CD4-positive, alpha-beta T cell treated with Interleukin-4 for 1 hour (primary cell): ENCODE data around the gene HOMER2.
"Not testable (repeated sequence)": the region's sequence is repeated elsewhere in the genome, so short reads cannot be mapped to it uniquely, and the experiment has no call there.

Experiments used
- DNase-seq, 2 donors: peaks; one replicate each; pipeline ENCODE4 v3.0.0-alpha.2; 2020 to 2022

Gene HOMER2

DNA sequence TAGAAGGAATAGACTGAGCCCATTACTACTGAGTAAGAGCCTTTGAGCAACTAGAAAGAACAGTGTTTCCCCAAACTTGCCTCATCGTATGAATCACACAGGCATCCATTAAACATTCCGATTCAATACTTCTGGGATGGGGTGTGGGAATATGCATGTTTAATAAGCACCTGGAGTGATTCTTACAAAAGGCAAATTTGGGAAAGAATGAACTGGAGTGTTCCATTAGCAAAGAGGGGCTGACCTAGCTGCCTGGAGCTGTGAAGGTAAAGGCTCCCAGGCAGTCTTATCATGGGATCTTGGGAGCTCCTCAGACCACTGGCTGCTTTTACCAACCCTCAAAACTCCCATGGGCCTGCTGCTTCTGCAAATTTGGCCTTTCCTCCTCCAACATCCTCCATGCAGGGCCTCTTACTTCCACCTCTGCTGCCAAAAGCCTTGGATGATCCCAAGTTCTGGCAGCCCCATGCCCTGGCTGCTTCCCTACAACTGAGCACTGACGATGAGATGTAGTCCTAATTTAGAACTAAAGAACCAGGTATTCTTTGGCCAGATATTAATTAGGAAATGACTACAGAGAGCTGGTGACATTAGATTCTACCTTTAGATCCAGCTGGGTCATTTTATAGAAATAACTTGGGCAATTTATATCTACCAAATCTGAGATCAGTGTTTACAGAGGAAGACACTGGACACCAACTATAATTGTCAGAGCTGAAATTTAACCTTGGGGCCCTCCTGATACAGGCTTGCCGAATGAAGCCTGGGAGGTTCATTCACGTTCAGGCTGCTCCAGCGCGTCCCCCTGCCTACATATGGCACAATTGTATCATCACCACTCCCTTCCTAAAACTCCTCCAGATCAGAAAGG is 11.2 kb upstream of the HOMER2 start:
- no peak for DNase-seq

DNA sequence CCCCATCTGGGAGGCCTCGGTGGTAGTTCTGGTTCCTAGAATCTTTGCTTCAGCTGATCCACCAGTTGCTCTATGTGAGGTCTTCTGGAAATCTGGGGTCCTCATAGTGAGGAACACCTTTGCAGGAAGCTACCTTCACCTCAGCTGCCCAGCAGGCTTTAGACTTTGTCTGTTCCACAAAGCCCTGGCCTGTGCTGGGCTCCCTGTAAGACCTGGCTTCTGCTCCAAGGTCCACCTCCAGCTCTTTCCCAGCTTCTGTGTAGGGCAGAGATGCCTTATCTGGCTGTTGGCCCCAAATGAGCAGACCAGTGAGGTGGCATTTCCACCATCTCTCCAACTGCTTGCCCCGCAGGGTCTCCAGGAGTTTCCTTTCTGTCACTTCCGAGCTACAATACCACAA is 8.2 kb upstream of the HOMER2 start:
- no peak for DNase-seq

DNA sequence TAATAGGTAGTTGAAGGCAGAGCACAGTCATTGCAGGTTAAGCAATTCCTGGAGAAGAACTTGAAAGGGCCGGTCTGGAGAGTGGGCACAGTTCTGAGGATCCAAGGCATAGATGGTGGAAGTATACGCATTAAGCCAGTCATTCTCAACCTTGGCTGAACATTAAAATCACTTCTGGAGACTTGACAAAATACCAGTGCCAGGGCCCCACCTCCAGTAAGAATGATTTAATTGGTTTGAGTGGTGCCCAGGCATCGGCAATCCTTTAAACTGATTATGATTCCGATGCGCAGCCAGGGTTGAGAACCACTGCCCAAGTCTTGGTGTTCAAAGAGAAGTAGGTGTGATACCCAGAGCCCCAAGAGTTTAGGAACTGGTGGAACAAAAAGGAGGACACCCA is 6.9 kb upstream of the HOMER2 start:
- DNase-seq, result no peak

DNA sequence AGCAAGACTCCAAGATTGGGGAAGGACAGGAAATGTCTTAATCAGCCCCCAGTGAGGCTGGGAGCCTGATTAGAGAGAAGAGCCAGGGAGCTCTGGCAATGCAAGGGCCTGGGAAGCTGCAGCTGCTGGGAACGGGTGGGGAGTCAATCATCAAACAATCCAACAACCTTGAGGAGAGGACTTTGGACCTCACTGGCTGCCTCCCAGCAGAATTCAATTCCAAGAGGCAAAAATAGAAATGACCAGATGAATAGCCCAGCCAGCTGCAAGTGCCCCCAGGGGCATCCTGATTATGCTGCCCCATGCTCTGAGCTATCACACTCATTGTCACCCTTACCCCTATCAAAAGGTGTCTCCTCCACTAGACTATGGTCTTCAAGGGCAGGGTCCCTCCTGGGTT is 6.1 kb upstream of the HOMER2 start:
- DNase-seq, result no peak

- DNase-seq, result no peak
Measured at GRCh38 chr15:82951472-82952157, 905 bp downstream of the HOMER2 start.

- DNase-seq, result no peak
Measured at GRCh38 chr15:82950746-82951370, 1.7 kb downstream of the HOMER2 start.

GRCh38 chr15:82950295-82950694 is 2.2 kb downstream of the HOMER2 start:
- no peak for DNase-seq

GRCh38 chr15:82946155-82946701 is 6.3 kb downstream of the HOMER2 start:
- no peak for DNase-seq

- no peak for DNase-seq
Measured at GRCh38 chr15:82945326-82945725, 7.2 kb downstream of the HOMER2 start.

DNA sequence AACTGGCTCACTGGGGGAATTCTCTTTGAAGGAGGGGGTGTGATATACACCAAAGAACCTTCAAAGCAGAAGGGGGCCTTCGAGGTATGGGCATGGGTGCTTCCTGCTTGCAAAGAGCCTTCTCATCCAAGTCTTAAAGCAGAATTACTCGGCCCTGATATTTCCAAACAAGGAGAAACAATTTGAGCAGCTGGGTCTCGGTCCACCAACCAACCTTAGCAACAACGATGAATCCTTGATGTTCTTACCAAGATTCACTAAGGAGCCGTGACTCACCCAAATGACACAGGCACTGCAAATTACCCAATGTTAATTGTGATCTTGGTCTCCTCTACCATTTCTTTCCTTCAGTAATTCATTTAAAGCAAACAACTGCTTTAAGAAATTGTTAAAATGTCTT is 7.7 kb downstream of the HOMER2 start:
- DNase-seq, result peak in 1 of 2 donors; percentile 17

DNA sequence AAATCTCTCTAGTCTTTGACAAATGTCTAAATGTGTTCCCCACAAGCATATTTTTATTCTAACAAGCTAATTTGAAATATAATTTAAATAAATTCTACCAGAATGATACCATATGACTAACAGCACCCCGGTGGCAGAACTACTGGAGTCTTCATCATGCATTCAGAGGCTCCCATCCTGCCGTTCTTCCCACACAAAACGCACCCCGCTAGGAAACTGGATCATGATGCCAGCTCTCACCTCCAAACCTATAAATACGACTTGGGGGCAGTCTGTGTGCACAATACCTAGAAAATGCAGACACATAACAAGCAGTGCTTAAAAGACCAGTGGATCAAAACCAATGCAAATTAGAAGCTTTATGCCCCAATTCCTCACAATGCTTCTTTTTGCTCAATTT is 8.5 kb downstream of the HOMER2 start:
- DNase-seq, result no peak

- no peak for DNase-seq
Measured at GRCh38 chr15:82943176-82943575, 9.3 kb downstream of the HOMER2 start.

- DNase-seq, result no peak
Measured at GRCh38 chr15:82942691-82943090, 9.8 kb downstream of the HOMER2 start.

- not testable (repeated sequence) for DNase-seq
Measured at GRCh38 chr15:82939678-82940077, 12.8 kb downstream of the HOMER2 start.

DNA sequence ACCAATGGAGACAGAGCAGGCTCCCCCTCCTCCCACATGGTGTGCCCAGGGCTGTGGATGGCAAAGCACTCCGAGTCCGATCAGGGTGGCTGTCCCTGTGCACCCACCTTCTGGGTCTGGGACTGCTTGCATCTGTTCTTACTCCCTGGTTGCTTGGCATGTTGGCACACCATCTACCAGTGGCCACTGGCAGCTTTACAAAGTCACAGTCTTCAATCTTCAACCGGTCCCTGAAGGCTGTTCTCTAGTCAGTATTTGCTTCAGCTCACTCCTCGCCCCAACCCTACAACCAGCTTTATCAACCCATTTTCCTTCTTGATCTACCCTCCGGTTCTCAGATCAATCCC is 14.8 kb downstream of the HOMER2 start:
- DNase-seq, result no peak

DNA sequence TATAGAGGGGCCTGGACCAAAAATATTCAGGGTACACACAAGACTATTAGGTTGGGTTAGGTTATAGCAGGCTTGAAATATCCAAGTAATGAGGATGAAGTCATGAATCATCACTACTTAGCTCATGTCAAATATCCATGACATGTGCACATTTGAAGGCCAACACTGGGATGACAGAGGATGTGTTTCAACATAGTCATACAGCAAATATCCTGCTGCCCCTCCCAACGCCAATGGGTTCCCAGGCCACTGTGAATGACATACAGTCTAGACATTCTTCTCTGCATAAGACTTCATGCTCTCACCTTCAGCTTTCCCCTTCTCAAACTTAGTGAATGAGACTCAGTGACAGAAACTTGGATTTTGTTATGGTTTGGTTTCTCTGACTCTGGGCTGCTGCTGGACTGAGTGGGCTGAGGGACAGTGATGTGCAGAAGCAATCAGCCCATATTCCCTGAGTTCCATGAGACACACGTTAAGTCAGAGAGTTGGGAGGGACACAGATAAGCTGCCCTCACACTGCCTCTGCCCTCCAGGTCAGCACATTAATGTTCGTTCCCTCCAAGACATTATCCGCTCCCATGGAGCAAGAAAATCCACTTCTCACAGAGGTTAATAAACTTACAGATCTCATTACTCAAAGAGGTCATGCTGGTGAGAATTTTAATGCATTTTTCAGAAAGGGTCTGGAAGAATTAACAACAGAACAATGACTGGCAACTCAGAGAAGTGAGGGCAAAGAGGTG is 15.4 kb downstream of the HOMER2 start:
- no peak for DNase-seq

DNA sequence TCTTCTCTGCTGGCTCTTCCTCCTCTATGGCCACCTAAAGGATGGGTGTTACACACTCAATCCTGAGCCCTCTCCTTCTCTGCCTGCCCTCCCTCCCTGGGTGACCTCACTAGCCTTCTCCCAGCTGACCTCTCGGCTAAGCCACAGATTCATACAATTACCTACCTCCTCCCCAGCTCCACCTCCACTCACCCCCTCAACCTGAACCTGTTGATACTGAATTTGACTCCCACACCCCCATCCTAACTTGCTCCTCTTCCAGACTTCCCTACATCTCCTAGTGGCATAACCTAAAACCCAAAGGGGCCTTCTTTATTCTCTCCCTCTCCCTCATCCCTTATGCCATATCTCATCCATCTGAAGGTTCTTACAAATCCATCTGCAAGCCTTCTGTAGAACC is 17.1 kb downstream of the HOMER2 start:
- DNase-seq, result no peak

DNA sequence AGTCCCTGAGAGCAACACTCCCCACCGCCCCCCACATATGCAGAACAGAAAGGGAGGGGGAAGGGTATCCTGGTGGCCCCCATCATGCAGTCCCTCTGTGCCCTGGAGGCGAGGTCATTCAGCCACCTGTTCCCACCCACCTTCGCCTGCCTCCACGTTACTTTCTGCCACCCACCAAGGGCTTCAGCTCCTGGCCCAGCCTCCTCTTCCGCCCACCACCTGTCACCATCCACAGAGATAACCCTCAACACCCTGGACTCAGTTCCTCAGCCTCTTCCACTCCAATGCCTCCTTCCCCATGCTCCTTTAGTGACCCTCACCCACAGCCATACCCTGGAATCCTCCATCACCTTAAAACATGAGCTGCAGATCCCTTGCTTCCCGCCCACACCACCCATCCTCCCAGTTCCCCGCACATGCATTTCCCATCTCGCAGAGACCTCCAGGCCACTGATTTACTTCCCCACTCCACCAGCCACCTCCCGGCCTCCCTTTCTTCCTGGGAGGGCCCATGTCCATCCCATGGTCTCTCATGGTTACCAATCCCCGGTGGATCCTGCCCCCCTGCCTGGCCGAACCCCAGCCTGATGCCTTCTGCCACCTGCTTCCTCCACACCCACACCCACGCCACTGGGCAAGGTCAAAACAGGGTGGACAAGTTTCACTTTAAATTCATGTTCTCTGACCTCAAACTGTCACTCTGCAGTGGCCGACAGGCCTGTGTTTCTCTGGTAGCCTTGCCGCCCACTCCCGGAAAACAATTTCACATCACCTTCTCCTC is 18.2 kb downstream of the HOMER2 start:
- no peak for DNase-seq

- DNase-seq, result no peak
Measured at GRCh38 chr15:82933576-82933975, 18.9 kb downstream of the HOMER2 start.

DNA sequence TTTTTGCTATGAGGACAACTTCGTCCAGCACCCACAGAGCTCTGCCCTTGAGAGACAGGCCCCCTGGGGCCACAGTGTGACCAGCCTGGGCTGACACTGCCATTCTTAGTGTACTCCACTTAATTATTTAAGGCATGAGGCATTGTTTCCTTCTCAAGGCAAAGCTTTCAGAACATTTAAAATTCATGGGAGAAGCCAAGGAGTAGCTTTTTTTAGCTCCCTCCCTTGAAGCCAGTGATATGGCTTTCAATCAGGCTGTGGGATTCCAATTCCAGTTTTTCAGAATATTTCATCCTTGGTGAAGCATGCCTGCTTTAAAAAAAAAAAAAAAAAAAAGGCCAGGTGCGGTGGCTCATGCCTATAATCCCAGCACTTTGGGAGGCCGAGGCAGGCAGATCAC is 21.3 kb downstream of the HOMER2 start:
- DNase-seq, result no peak

DNA sequence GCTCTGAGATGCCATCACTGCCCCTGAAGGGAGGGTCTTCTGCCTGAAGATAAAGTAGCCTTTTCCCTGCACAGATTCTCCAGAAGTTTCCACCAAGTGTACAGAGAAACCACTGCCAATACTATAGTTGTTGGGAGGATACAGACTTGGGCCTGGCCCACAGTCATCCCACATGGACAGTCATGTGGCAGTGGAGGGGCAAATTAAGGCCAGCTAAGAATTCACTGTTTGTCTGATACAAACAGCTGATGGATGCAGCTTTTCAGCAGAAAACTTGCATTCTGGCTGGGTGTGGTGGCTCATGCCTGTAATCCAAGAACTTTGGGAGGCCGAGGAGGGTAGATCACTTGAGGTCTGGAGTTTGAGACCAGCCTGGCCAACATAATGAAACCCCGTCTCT is 22.1 kb downstream of the HOMER2 start:
- DNase-seq, result no peak

- no peak for DNase-seq
Measured at GRCh38 chr15:82928711-82929110, 23.8 kb downstream of the HOMER2 start.
